Ascending aorta (tissue), 2 donors: ENCODE measurements around the gene YWHAB. TPM values are rescaled to one million over a fixed set of nuclear protein-coding genes. Genes with fewer than 3 reads are reported as not detected.

ENCODE experiments used
- DNase-seq, 2 donors: peaks; one replicate each; pipeline ENCODE4 v3.0.0-alpha.2; 2019; ENCODE audit warnings: low spot score in 2 of 2
- H3K27ac ChIP-seq, 2 donors: fragments of 200-600 bp; sonication (generic); one replicate each; pipeline ENCODE4 v1.5.1; 2016 to 2017; ENCODE audit warnings: mild to moderate bottlenecking in 1 of 2
- H3K27me3 ChIP-seq: fragments of 200-600 bp; sonication (generic); one replicate; pipeline ENCODE4 v1.5.1; 2017
- H3K36me3 ChIP-seq, 2 donors: fragments of 200-600 bp; sonication (generic); one replicate each; pipeline ENCODE4 v1.5.1; 2016
- H3K4me1 ChIP-seq, 2 donors: fragments of 200-600 bp; sonication (generic); one replicate each; pipeline ENCODE4 v1.5.1; 2016 to 2017; ENCODE audit warnings: mild to moderate bottlenecking in 1 of 2
- H3K4me3 ChIP-seq, 2 donors: fragments of 200-600 bp; sonication (generic); one replicate each; pipeline ENCODE4 v1.5.1; 2016 to 2017; ENCODE audit warnings: mild to moderate bottlenecking in 1 of 2
- H3K9me3 ChIP-seq, 2 donors: fragments of 200-600 bp; sonication (generic); one replicate each; pipeline ENCODE4 v1.5.1; 2016
- intact Hi-C: fragments of 100-400 bp; cut with DNase I; formaldehyde crosslinking; loops from one replicate; pipeline ENCODE4 v1.15.1; 2023
- total RNA-seq: library from RNA; depleted of rRNA; stranded (reverse); fragments of >200 nt; gene quantifications from one replicate; pipeline ENCODE4 v1.1.0, GENCODE V29; 2016
- TF ChIP-seq, protein P1 (sequence below), 3 experiments: fragments of 200-600 bp in 2 of 3; fragments of 450-650 bp in 1 of 3; sonication (generic) in 2 of 3; IDR thresholded peaks; one replicate each; pipeline ENCODE4 v1.5.1; 2016 to 2019; ENCODE audit warnings: antibody characterized with exemption in 3 of 3, mild to moderate bottlenecking in 1 of 3, moderate library complexity in 1 of 3

The YWHAB gene
- total RNA-seq: 50.4 TPM

GRCh38 chr20:44885392-44886265 lies at the start of gene YWHAB:
Gene YWHAB (plus strand): TSS chr20:44885705. CDS start chr20:44901534, 15,829 bp downstream.
- TF ChIP-seq, protein P1, sequence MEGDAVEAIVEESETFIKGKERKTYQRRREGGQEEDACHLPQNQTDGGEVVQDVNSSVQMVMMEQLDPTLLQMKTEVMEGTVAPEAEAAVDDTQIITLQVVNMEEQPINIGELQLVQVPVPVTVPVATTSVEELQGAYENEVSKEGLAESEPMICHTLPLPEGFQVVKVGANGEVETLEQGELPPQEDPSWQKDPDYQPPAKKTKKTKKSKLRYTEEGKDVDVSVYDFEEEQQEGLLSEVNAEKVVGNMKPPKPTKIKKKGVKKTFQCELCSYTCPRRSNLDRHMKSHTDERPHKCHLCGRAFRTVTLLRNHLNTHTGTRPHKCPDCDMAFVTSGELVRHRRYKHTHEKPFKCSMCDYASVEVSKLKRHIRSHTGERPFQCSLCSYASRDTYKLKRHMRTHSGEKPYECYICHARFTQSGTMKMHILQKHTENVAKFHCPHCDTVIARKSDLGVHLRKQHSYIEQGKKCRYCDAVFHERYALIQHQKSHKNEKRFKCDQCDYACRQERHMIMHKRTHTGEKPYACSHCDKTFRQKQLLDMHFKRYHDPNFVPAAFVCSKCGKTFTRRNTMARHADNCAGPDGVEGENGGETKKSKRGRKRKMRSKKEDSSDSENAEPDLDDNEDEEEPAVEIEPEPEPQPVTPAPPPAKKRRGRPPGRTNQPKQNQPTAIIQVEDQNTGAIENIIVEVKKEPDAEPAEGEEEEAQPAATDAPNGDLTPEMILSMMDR (IDR thresholded peaks at IDR 0.05): no peak
- Histone ChIP-seq H3K27ac (peak within 1 kb of the TSS; percentile 96 to 97), H3K4me1 (peaks cover 0 to 28% of the 10 kb centered on the region in 2 donors), H3K36me3 (no peaks in the 10 kb centered on the region), H3K27me3 (no peaks in the 10 kb centered on the region), H3K4me3 (peak within 1 kb of the TSS; percentile 78 to 91), H3K9me3 (no peaks in the 10 kb centered on the region)
- intact Hi-C loops: loop anchor here (1.0 to 10.0 kb wide), 4 partner anchors 25 to 571 kb away; partner anchors contain the start of genes FITM2, KCNK15 and SERINC3
- peak; percentile 96 to 99 for DNase-seq

- Histone ChIP-seq H3K9me3 (no peaks in the 10 kb centered on the region), H3K4me1 (no peaks in the 10 kb centered on the region), H3K4me3 (no peak overlapping the region), H3K27me3 (no peaks in the 10 kb centered on the region), H3K36me3 (no peaks in the 10 kb centered on the region), H3K27ac (no peak overlapping the region)
- TF ChIP-seq, protein P1 (IDR thresholded peaks at IDR 0.05): no peak
- DNase-seq: no peak
- intact Hi-C loops: no loop called here
Observed at GRCh38 chr20:44836601-44837120, 48.8 kb upstream of the YWHAB start.

- Histone ChIP-seq H3K27me3 (no peaks in the 10 kb centered on the region), H3K4me3 (no peak overlapping the region), H3K36me3 (no peaks in the 10 kb centered on the region), H3K9me3 (no peaks in the 10 kb centered on the region), H3K4me1 (no peaks in the 10 kb centered on the region), H3K27ac (no peak overlapping the region)
- TF ChIP-seq, protein P1 (IDR thresholded peaks at IDR 0.05): no peak
- DNase-seq: no peak
- intact Hi-C loops: no loop called here
Observed at GRCh38 chr20:44837946-44838345, 47.6 kb upstream of the YWHAB start.

GRCh38 chr20:44838521-44838920 lies 47.0 kb upstream of the YWHAB start:
- intact Hi-C loops: no loop called here
- TF ChIP-seq, protein P1 (IDR thresholded peaks at IDR 0.05): no peak

GRCh38 chr20:44839481-44839880 lies 46.0 kb upstream of the YWHAB start:
- Histone ChIP-seq H3K27me3 (no peaks in the 10 kb centered on the region), H3K4me1 (no peaks in the 10 kb centered on the region), H3K4me3 (no peak overlapping the region), H3K36me3 (no peaks in the 10 kb centered on the region), H3K9me3 (no peaks in the 10 kb centered on the region), H3K27ac (no peak overlapping the region)
- TF ChIP-seq, protein P1 (IDR thresholded peaks at IDR 0.05): no peak
- intact Hi-C loops: no loop called here
- no peak for DNase-seq

More at GRCh38 chr20:44838521-44838920, 47.0 kb upstream of the YWHAB start:
- H3K36me3 ChIP-seq: no peaks in the 10 kb centered on the region
- DNase-seq: no peak
- H3K27ac ChIP-seq: no peak overlapping the region
- H3K27me3 ChIP-seq: no peaks in the 10 kb centered on the region
- H3K4me3 ChIP-seq: no peak overlapping the region
- H3K9me3 ChIP-seq: no peaks in the 10 kb centered on the region
- no peaks in the 10 kb centered on the region for H3K4me1 ChIP-seq
